HG02973 (cell line): ENCODE measurements around the gene AOAH.
"Not testable (repeated sequence)": the region's sequence is repeated elsewhere in the genome, so short reads cannot be mapped to it uniquely, and the experiment has no call there.

Experiments used
- ATAC-seq: cut with Tn5 transposase; IDR thresholded peaks from one replicate; pipeline ENCODE4 v1.9.1; 2021; ENCODE audit warnings: moderate library complexity; ENCODE audit not compliant: unreplicated experiment

Gene AOAH

DNA sequence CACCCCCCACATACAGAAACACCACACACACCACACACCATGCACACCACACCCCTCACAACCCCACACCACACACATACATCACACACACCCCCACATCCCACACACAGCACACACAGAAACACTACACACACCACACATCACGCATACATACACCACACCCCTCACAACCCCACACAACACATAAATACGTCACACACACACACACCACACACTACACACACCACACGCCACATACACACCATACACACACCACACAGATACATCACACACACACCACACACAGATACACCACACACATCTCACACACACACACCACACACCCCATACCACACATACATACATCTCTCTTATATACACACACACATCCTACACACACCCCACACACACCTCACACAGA is 208.4 kb downstream of the AOAH start:
- ATAC-seq, result no peak

GRCh38 chr7:36514289-36515243 is 209.7 kb downstream of the AOAH start:
- no peak for ATAC-seq

DNA sequence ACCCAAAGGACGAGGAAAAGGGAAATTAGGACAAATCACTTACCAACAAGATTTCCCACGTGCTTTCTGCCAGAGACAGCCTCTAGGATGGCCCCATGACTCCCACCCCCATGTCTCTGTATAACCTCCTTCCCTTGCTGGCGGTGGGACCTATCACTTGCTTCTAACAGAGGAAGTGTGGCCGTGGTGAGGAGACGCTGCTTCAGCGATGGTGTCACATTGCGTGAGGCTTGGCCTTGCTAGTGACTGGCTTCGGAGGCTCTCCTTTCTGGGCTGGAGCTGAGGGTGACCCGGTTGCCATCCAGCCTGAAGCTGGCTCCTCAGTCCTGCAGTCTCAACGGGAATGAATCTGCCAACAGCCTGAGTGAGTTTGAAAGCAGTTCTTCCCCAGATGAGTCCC is 210.9 kb downstream of the AOAH start:
- ATAC-seq, result no peak

DNA sequence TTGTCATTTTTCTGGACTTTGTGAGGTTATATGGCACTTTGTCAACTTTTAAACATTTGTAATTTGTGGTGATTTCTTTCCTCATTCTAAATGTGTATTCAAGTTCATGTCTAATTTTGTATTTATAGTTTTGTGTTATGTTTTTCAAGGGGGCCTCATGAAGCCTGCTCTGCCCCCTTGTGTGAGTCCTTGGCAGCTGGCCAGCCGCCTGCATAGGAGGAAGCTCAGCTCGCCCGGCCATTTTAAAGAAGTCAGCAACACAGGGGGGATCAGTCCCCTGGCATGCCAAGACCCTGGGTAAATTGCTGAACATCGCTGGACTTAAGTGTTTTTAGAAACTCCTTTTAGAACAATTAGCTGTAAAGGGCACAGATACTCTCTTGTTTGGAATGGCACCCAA is 211.7 kb downstream of the AOAH start:
- no peak for ATAC-seq

- no peak for ATAC-seq
These were observed 214.3 kb downstream of the AOAH start for GRCh38 chr7:36509962-36510361.

DNA sequence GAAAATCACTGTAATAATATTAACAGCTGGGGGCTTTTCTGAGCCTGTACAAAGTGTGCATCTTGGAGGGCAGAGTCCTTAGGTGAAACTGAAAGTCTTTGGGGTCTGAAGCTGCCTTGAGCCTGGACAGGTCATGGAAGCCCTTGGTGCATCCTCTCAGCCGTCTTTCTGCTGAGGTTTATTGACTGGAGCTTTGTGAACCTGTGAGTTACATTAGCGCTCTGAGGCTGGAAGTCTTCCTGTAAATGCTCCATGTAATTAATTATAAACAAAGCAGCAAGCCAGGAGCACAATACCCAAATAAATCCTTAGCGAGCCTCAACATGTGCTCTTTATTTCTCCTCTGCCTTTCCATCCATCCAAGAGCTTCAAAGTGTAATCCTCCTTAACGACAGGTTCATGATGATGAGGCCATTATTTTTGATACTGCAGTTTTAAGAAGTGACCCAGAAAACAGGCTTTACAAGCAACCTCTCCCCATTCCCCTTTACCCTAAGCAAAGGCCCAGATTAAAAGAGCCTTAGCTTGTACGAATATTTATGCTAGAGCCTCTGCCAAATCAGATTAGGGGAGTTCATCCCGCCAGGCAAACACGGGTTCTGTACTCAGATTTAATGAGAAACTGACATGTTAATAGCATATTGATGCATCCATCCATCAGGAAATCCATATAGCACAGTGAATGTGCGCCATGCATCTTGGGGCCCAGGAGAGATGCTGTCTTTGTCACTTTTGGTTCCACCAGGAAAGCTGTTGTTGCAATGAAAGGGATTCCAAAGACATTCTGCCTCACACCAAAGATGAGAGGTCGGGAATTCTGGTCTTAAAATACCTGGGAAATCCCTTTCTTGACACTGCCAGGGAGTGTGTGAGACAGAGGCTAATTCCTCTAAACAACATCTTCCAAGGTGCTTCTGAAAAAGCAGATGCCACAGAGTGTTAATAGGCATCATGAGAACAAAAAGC is 216.5 kb downstream of the AOAH start:
- ATAC-seq, result no peak

- ATAC-seq, result no peak
These were observed 217.5 kb downstream of the AOAH start for GRCh38 chr7:36506820-36507219.

GRCh38 chr7:36506130-36506798 is 218.0 kb downstream of the AOAH start:
- no peak for ATAC-seq

DNA sequence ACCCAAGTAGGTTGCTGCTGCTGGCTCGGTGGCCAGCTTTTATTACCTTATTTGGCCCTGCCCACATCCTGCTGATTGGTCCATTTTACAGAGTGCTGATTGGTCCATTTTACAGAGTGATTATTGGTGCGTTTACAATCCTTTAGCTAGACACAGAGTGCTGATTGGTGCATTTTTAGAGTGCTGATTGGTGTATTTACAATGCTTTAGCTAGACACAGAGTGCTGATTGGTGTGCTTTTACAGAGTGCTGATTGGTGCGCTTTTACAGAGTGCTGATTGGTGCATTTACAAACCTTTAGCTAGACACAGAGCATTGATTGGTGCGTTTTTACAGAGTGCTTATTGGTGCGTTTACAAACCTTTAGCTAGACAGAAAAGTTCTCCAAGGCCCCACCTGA is 219.7 kb downstream of the AOAH start:
- ATAC-seq, result not testable (repeated sequence)

DNA sequence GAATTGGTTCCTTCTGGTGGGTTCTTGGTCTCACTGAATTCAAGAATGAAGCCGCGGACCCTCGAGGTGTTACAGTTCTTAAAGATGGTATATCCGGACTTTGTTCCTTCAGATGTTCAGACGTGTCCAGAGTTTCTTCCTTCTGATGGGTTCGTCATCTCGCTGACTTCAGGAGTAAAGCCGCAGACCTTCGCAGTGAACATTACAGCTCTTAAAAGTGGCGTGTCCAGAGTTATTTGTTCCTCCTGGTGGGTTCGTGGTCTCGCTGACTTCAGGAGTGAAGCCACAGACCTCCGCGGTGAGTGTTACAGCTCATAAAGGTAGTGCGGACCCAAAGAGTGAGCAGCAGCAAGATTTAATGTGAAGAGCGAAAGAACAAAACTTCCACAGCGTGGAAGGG is 220.1 kb downstream of the AOAH start:
- not testable (repeated sequence) for ATAC-seq

- ATAC-seq, result no peak
These were observed 226.5 kb downstream of the AOAH start for GRCh38 chr7:36497775-36498174.

GRCh38 chr7:36497176-36497575 is 227.1 kb downstream of the AOAH start:
- ATAC-seq, result not testable (repeated sequence)

GRCh38 chr7:36496576-36496975 is 227.7 kb downstream of the AOAH start:
- ATAC-seq, result no peak

- no peak for ATAC-seq
These were observed 233.0 kb downstream of the AOAH start for GRCh38 chr7:36491317-36491716.

DNA sequence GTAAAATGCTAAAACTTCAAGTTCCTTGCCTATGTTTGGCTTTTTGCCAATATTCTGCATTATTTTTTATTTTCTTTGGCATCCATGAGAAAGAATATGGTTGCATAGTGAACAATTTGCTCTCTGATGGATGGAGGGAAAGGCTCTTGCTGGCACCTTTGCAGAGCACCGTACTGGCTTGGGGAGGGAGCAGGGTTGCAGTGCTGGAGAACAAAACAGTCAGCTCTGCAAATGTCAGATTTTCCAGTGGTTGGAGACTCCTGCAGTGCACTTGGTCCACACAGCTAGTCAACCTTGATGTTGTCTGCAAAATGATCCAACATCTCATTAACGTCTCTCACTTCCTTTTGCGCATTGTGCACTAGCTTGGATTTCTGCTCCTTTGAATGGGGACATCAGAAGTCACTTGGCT is 233.9 kb downstream of the AOAH start:
- ATAC-seq, result no peak

DNA sequence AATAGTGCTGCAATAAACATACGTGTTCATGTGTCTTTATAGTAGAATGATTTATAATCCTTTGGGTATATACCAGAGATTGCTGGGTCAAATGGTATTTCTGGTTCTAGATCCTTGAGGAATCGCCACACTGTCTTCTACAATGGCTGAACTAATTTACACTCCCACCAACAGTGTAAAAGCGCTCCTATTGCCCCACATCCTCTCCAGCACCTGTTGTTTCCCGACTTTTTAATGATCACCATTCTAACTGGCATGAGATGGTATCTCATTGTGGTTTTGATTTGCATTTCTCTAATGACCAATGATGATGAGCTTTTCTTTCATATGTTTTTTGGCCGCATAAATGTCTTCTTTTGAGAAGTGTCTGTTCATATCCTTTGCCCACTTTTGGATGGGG is 235.6 kb downstream of the AOAH start:
- ATAC-seq, result not testable (repeated sequence)

DNA sequence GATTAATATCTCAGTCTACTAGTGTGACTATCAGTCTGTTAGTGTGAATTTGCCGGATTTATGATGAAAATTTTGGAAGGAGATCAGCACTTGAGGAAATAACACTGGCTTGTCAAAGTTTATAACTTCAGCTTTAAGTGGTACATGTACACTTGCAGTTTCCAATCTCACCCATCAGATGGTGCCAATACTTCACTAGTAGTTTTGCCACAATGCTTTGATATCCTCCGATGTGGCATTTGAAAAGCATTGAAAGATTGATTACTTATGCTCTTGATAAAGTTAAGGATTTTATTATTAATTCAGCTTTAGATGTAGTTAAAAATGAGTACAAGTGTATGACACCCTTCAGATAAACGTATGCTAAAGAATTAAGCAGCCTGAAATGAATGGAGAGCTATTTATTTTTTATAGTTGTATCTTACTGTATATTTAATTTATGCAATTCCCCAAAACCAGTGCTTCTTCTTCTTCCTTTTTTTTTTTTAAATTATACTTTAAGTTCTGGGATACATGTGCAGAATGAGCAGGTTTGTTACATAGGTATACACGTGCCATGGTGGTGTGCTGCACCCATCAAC is 236.4 kb downstream of the AOAH start:
- ATAC-seq, result no peak

DNA sequence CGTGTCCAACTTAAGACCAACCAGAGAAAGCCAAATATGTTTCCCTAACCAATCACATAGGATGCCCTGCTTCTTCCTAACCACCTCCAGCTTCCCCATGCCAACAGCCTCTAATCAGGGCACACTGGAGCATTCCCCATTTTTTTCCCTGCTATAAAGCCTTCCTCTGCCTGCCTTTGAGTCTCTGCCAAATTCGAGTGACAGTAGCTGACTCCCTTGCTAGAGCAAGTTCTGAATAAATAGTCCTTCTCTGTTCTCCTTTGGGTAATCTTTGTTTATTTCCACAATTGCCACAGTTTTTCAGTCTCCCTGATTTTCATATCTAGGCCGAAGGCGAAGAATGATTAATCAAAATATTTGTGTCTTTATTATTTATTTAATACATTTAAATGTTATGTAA is 238.0 kb downstream of the AOAH start:
- no peak for ATAC-seq

DNA sequence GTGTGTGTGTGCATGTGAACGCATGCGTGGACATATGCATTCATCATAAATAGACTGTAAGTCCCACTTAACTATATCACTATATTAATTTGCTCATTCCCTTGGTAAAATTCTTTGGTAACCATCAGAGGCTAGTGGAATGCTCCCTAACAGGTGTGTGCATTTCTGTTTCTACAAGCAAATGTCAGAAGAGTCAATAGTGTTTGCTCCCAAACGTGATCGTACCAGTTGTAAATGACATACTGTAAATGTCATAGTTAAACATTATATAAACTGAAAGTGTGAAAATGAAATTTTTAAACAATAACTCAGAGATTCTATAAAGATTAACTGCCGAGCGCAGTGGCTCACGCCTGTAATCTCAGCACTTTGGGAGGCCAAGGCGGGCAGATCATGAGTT is 240.0 kb downstream of the AOAH start:
- ATAC-seq, result no peak

DNA sequence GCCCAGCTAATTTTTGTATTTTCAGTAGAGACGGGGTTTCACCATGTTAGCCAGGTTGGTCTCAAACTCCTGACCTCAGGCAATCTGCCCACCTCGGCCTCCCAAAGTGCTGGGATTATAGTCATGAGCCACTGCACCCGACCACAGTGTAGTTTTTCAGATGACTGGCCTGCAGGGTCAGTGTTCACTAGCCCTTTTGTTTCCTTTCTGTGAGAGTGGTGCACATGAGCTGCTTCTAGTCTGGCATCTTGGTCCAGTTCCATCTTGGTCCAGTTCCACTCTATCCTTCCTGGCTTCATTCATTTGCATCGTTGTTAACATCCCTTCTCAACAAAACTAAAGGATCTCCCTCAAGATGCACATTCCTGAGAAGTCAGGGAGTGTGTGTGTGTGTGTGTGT is 240.4 kb downstream of the AOAH start:
- not testable (repeated sequence) for ATAC-seq

DNA sequence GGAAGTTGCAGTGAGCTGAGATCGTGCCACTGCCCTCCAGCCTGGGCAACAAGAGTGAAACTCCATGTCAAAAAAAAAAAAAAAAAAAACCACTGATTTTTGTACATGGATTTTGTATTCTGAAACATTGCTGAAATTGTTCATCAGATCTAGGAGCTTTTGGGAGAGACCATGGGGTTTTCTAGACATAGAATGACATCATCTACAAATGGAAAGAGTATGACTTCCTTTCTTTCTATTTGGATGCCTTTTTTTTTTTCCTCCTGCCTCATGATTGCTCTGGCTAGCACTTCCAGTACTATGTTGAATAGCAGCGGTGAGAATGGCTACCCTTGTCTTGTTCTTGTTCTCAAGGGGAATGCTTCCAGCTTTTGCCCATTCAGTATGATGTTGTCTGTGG is 245.5 kb downstream of the AOAH start:
- no peak for ATAC-seq
